GM21576 (cell line): Measurements from ENCODE around the gene KLC4.

Source experiments
- ATAC-seq: cut with Tn5 transposase; IDR thresholded peaks from one replicate; pipeline ENCODE4 v1.9.1; 2021; ENCODE audit warnings: mild to moderate bottlenecking, moderate library complexity; ENCODE audit not compliant: unreplicated experiment

The KLC4 gene

GRCh38 chr6:43120944-43121913 is 61.8 kb downstream of the KLC4 start:
- no peak for ATAC-seq

DNA sequence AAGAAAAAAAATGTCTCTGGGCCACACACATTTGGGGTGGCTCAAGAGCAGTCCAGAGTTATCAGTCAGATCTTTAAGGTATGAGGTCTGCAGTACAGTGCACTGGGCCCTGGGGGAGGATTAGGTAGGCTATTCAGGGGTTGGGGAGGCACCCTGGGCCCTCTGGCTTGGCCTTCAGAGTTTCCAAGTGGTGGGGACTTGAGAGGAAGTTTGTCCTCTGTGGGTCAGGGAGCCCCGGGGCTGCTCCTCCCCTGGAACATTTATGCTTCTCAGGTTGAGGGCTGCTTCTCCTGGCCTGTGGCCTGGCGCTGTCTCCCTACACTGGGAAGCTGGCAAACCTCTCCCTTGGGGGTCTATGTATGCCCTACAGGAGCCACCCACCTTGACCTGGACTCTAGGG is 62.7 kb downstream of the KLC4 start:
- ATAC-seq: no peak

DNA sequence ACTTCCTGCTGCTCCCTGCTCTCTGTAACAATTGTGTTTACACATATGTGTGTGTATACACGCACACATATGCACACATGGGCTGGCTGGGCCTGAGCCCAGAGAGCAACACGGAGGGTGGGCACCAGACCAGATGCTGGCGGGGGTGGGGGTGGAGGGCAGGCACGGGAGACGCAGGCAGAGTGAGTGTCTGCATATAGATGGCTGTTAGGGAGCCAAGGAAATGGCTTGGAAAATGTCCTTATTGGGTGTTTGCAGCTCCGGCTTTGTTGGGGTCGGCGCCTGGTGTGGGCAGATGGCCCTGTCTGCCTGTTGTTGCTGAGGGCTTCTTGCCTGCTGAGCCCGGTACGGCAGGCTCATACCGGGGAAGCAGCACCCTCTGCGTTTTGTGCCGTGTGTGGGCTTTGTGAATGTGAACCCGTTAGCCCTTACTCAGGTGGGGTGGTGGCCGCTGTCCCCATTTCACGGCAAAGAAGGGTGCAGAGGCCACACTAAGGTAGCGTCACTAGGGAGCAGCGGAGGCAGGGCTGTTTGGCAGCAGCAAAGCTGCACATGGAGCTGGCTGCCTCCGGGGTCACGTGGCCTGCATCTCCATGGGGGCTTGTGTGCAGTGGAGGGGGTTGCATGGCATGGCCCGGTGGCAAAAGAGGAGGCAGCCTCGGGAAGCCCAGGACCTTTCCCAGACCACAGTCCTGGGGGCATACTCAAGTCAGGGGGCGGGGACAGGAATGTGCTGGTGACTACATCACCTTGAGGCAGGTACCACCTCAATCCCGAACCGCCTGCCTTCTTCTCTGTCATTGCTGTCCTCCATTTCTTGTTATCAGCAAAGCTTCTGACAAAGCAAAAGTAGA is 64.3 kb downstream of the KLC4 start:
- no peak for ATAC-seq

GRCh38 chr6:43124481-43124880 is 65.0 kb downstream of the KLC4 start:
- ATAC-seq: no peak
